T-cell (primary cell): Measurements from ENCODE around the gene BABAM2. TPM values are rescaled to one million over a fixed set of nuclear protein-coding genes. Genes with fewer than 3 reads are reported as not detected.

ENCODE experiments used
- ATAC-seq, 4 experiments: fragments of 200-7000 bp in 3 of 4; fragments of 150-1000 bp in 1 of 4; cut with Tn5 transposase; replicated peaks in 1 of 4; 1 replicate in 3 of 4; 2 replicates in 1 of 4; pipeline ENCODE4 v1.10.0; 2021; ENCODE audit warnings: moderate library complexity in 3 of 4, mild to moderate bottlenecking in 2 of 4, moderate number of reproducible peaks in 1 of 4
- CTCF ChIA-PET, 2 donors: fragments of 300-600 bp; sonication (Branson Sonifier 250); formaldehyde crosslinking; loops; one replicate each; lab custom pipeline; 2022; ENCODE audit warnings: antibody characterized with exemption in 2 of 2; lab: Charles Lee
- POLR2A ChIA-PET, 2 donors: fragments of 300-600 bp; sonication (Branson Sonifier 250); formaldehyde crosslinking; loops; one replicate each; lab custom pipeline; 2022; ENCODE audit warnings: antibody characterized with exemption in 2 of 2; lab: Charles Lee
- DNase-seq, 35 experiments: peaks; one replicate each; pipeline versions ENCODE4 v3.0.0 to v3.0.0-alpha.2; 2013 to 2023
- H3K27ac ChIP-seq: one replicate; pipeline ENCODE4 v1.5.1; 2013; ENCODE audit warnings: low read length
- H3K27me3 ChIP-seq, 2 experiments: replicated peaks in 1 of 2; 1 replicate in 1 of 2; 2 replicates in 1 of 2; pipeline versions ENCODE4 v1.6.1 to v1.7.0; 2013; ENCODE audit warnings: low read length in 1 of 2, mixed read lengths in 1 of 2; ENCODE audit not compliant: control insufficient read depth in 2 of 2, insufficient read depth in 2 of 2; ENCODE audit errors: extremely low read depth in 1 of 2
- H3K36me3 ChIP-seq, 2 donors: 1 replicate in 1 of 2; 2 replicates in 1 of 2; pipeline versions ENCODE4 v1.6.1 to v1.7.0; 2013; ENCODE audit warnings: low read length in 1 of 2; ENCODE audit not compliant: control insufficient read depth in 2 of 2, insufficient read depth in 1 of 2; ENCODE audit errors: extremely low read depth in 1 of 2
- H3K4me1 ChIP-seq, 2 experiments: 1 replicate in 1 of 2; 2 replicates in 1 of 2; pipeline versions ENCODE4 v1.6.1 to v1.7.0; 2013; ENCODE audit warnings: low read length in 2 of 2, mixed read lengths in 1 of 2; ENCODE audit not compliant: insufficient read depth in 2 of 2, control insufficient read depth in 1 of 2; ENCODE audit errors: extremely low read depth in 1 of 2
- H3K4me3 ChIP-seq, 2 donors: 1 replicate in 1 of 2; 2 replicates in 1 of 2; pipeline versions ENCODE4 v1.5.1 to v1.7.0; 2013; ENCODE audit warnings: mild to moderate bottlenecking in 2 of 2, low read length in 1 of 2, moderate library complexity in 1 of 2; ENCODE audit not compliant: control insufficient read depth in 1 of 2; ENCODE audit errors: extremely low read depth in 1 of 2
- H3K9me3 ChIP-seq: 2 replicates; pipeline ENCODE4 v1.7.0; 2013
- H3K27ac Mint-ChIP-seq, 2 donors: one replicate each; pipeline ENCODE4 v1.8.0; 2020 to 2021; ENCODE audit warnings: mild to moderate bottlenecking in 2 of 2, mixed read lengths in 2 of 2
- H3K27me3 Mint-ChIP-seq, 2 donors: one replicate each; pipeline ENCODE4 v1.8.0; 2021 to 2022; ENCODE audit warnings: mixed read lengths in 2 of 2
- H3K36me3 Mint-ChIP-seq: one replicate; pipeline ENCODE4 v1.8.0; 2021; ENCODE audit warnings: mixed read lengths
- H3K4me1 Mint-ChIP-seq, 3 donors: one replicate each; pipeline ENCODE4 v1.8.0; 2020 to 2022; ENCODE audit warnings: mixed read lengths in 3 of 3, mild to moderate bottlenecking in 1 of 3
- H3K4me3 Mint-ChIP-seq, 3 donors: one replicate each; pipeline ENCODE4 v1.8.0; 2020 to 2022; ENCODE audit warnings: mild to moderate bottlenecking in 3 of 3, mixed read lengths in 3 of 3, moderate library complexity in 3 of 3
- H3K9me3 Mint-ChIP-seq, 3 donors: one replicate each; pipeline ENCODE4 v1.8.0; 2020 to 2022; ENCODE audit warnings: mixed read lengths in 3 of 3
- WGBS: methylation state at CpG from one replicate; pipeline ENCODE4 v1.1.5; 2013; ENCODE audit warnings: missing lambda C conversion rate; ENCODE audit not compliant: insufficient coverage; 5-methylcytosine and 5-hydroxymethylcytosine counted together
- total RNA-seq, 35 experiments: library from RNA in 6 of 35; stranded (reverse) in 6 of 35; fragments of 120-200 nt in 1 of 35; gene quantifications; one replicate each; pipeline versions ENCODE4 v1.2.1 to v1.2.4 and lab custom pipeline; 2013 to 2026

BABAM2 gene
- total RNA-seq, 5 donors from 2014 or later (not counting 1 experiment from before 2014, with no cell fraction given), result 28.4 to 45.2 (median 37.4) TPM

DNA sequence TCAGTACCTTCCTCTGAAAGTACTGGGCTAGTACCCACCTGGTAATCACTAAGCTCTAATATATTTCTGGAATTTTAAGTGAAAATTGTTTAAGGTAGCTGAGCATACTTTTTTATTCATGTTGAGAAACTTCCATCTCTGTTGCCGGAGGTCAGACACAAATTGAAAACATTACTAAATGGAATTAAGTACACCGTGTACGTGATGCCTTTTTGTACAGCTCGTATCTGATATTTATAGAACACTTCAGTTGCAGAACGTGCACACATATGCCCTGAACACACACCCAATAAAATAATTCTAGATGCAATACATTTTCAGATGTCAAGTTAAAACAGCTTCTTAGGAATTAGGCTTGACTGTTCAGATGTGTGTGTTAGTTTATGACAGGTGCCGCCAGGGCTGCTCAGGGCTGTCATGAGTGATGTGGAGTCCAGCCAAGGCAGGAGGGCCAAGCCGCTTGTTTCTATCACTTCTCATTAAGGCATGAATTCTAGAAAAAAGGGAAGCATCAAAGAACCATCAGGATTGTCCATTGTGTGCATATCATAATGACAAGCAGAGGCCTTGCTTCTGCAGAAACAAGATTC, 421.2 kb downstream of the BABAM2 start:
- H3K27ac Mint-ChIP-seq, result no peak overlapping the region
- no peaks in the 10 kb centered on the region for H3K9me3 ChIP-seq

GRCh38 chr2:28312307-28313219, 422.0 kb downstream of the BABAM2 start:
- H3K9me3 ChIP-seq, result no peaks in the 10 kb centered on the region
- ATAC-seq (no peak), DNase-seq (no peak)
- H3K4me3 ChIP-seq, result no peak overlapping the region
- ChIA-PET POLR2A (no interaction called here), CTCF (no interaction called here)
- H3K27me3 Mint-ChIP-seq, result no peaks in the 10 kb centered on the region
- H3K27ac Mint-ChIP-seq, result no peak overlapping the region
- H3K36me3 ChIP-seq, result peaks cover 0 to 9% of the 10 kb centered on the region in 2 donors
- H3K4me3 Mint-ChIP-seq, result no peak overlapping the region
- no peaks in the 10 kb centered on the region for H3K9me3 Mint-ChIP-seq
- H3K36me3 Mint-ChIP-seq, result peaks cover 36% of the 10 kb centered on the region
- no peak overlapping the region for H3K27ac ChIP-seq
- H3K27me3 ChIP-seq, result no peaks in the 10 kb centered on the region
- H3K4me1 ChIP-seq, result no peaks in the 10 kb centered on the region
- no peaks in the 10 kb centered on the region for H3K4me1 Mint-ChIP-seq
- WGBS, result 77% methylated on average over 4 of the region's 6 CpGs

More for the DNA sequence above, 421.2 kb downstream of the BABAM2 start:
- no peak overlapping the region for H3K4me3 ChIP-seq
- no peak for DNase-seq
- Mint-ChIP-seq H3K4me3 (no peak overlapping the region), H3K9me3 (no peaks in the 10 kb centered on the region), H3K36me3 (peaks cover 35% of the 10 kb centered on the region), H3K4me1 (no peaks in the 10 kb centered on the region), H3K27me3 (no peaks in the 10 kb centered on the region)
- 95% methylated on average over 6 of the region's 7 CpGs for WGBS
- no peaks in the 10 kb centered on the region for H3K27me3 ChIP-seq
- H3K4me1 ChIP-seq, result no peaks in the 10 kb centered on the region
- ATAC-seq, result no peak
- no peak overlapping the region for H3K27ac ChIP-seq
- peaks cover 0 to 9% of the 10 kb centered on the region in 2 donors for H3K36me3 ChIP-seq
- ChIA-PET POLR2A (no interaction called here), CTCF (no interaction called here)

DNA sequence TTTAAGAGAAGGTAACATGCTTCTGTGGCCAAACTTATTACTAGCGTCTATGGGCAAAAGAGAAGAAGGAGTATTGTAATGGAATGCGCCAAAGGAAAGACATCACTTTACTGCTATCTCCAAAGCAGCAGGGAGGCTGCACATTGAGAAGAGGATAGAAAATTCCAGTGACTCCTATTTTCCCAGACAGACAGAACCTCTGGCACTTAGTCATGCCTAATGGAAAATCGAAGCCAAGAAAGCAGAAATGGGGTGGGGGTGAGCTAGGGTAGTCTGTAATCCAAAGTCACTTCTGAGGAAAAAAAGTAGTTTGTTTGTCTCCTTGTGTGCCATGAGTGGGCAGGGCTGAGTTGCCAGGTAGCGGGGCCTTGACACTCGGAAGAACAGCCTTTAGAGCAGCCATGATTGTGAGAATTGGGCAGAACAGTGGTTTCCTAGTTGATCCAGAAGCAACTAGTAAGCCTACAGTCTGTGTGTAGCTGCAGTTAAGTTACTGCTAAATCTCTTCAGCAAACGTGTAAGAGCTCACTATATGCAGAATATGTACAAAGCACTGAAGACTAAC, 422.8 kb downstream of the BABAM2 start:
- ChIA-PET CTCF (no interaction called here), POLR2A (no interaction called here)
- Histone ChIP-seq H3K27me3 (no peaks in the 10 kb centered on the region), H3K9me3 (no peaks in the 10 kb centered on the region), H3K36me3 (peaks cover 0 to 9% of the 10 kb centered on the region in 2 donors), H3K27ac (no peak overlapping the region), H3K4me1 (no peaks in the 10 kb centered on the region), H3K4me3 (no peak overlapping the region)
- ATAC-seq, result no peak
- Mint-ChIP-seq H3K36me3 (peaks cover 37% of the 10 kb centered on the region), H3K27ac (no peak overlapping the region), H3K4me3 (no peak overlapping the region), H3K4me1 (no peaks in the 10 kb centered on the region), H3K27me3 (no peaks in the 10 kb centered on the region), H3K9me3 (no peaks in the 10 kb centered on the region)
- DNase-seq, result no peak
- WGBS, result 91% methylated on average over 3 of the region's 6 CpGs

- DNase-seq (no peak), ATAC-seq (no peak)
- H3K27ac ChIP-seq, result no peak overlapping the region
- no peak overlapping the region for H3K4me3 ChIP-seq
- CTCF ChIA-PET, result no interaction called here
- no peaks in the 10 kb centered on the region for H3K4me1 ChIP-seq
- Mint-ChIP-seq H3K9me3 (no peaks in the 10 kb centered on the region), H3K27me3 (no peaks in the 10 kb centered on the region), H3K4me1 (no peaks in the 10 kb centered on the region), H3K27ac (no peak overlapping the region), H3K36me3 (peaks cover 27% of the 10 kb centered on the region), H3K4me3 (no peak overlapping the region)
- no peaks in the 10 kb centered on the region for H3K27me3 ChIP-seq
- no peaks in the 10 kb centered on the region for H3K9me3 ChIP-seq
- H3K36me3 ChIP-seq, result peaks cover 0 to 6% of the 10 kb centered on the region in 2 donors
- POLR2A ChIA-PET, result no interaction called here
Measured at GRCh38 chr2:28314968-28315367, 424.4 kb downstream of the BABAM2 start.

DNA sequence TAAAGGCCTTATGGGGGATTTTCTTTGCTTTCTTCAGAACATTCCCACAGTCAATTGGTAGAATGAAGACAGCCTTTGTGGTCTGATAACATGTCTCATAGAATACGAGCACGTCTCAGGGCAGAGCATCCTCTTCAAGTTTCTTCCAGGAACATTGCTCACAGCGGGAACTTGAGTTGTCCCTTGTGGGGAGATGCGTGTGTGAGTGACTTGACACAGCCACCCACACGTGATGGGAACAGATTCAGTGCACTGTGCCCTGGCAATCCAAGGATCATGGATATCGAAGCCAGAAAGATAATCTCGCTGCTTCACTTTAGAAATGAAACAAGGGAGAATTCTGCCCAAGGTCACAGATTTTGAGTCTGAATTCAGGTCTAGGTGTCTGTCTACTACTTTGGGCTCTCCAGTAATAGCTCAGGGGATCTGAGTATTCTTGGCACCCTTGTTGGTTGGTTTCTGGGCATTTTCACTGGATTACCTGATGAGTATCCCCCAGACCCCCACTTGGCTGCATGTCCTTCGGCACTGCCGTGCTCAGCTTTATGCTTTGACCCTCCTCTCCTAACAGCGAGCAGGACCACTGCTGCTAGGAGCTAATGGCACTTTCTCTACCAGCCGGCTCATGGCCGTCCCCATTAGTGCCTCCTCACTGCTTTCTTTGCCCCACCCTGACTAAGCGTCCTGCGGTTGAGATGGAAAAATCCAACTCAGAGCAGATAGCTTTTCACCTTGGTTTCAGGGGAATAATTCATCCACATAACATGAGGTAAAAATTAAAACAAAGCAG, 426.2 kb downstream of the BABAM2 start:
- Mint-ChIP-seq H3K4me1 (no peaks in the 10 kb centered on the region), H3K9me3 (no peaks in the 10 kb centered on the region), H3K27ac (no peak overlapping the region), H3K27me3 (no peaks in the 10 kb centered on the region), H3K4me3 (no peak overlapping the region), H3K36me3 (peaks cover 20% of the 10 kb centered on the region)
- Histone ChIP-seq H3K27me3 (no peaks in the 10 kb centered on the region), H3K4me3 (no peak overlapping the region), H3K4me1 (no peaks in the 10 kb centered on the region), H3K27ac (no peak overlapping the region), H3K36me3 (peaks cover 0 to 3% of the 10 kb centered on the region in 2 donors), H3K9me3 (no peaks in the 10 kb centered on the region)
- ATAC-seq (no peak), DNase-seq (no peak)
- ChIA-PET CTCF (no interaction called here), POLR2A (interaction anchor here in 1 of 2 donors (0.5 kb wide), 1 partner anchor 129 kb away, joined by 3 read pairs; no protein-coding TSS in a partner anchor)
- 88% methylated on average over 9 of the region's 14 CpGs for WGBS

- no peak overlapping the region for H3K27ac Mint-ChIP-seq
Measured at GRCh38 chr2:28317390-28317789, 426.9 kb downstream of the BABAM2 start.

More at GRCh38 chr2:28317390-28317789, 426.9 kb downstream of the BABAM2 start:
- peaks cover 0 to 3% of the 10 kb centered on the region in 2 donors for H3K36me3 ChIP-seq
- H3K4me3 Mint-ChIP-seq, result no peak overlapping the region
- no peak overlapping the region for H3K4me3 ChIP-seq
- ChIA-PET CTCF (no interaction called here), POLR2A (no interaction called here)
- H3K36me3 Mint-ChIP-seq, result peaks cover 18% of the 10 kb centered on the region
- no peaks in the 10 kb centered on the region for H3K4me1 ChIP-seq
- DNase-seq (no peak), ATAC-seq (no peak)
- 100% methylated on average over 1 of the region's 2 CpGs for WGBS
- no peaks in the 10 kb centered on the region for H3K27me3 Mint-ChIP-seq
- H3K27ac ChIP-seq, result no peak overlapping the region
- H3K27me3 ChIP-seq, result no peaks in the 10 kb centered on the region
- H3K9me3 Mint-ChIP-seq, result no peaks in the 10 kb centered on the region
- no peaks in the 10 kb centered on the region for H3K4me1 Mint-ChIP-seq
- H3K9me3 ChIP-seq, result no peaks in the 10 kb centered on the region
